ENCODE data around the gene RNF223. TPM values are rescaled to one million over a fixed set of nuclear protein-coding genes. Genes with fewer than 3 reads are reported as not detected.

RNF223 gene
- total RNA-seq, 1 experiment from 2014 or later, result 6.3 TPM

DNA sequence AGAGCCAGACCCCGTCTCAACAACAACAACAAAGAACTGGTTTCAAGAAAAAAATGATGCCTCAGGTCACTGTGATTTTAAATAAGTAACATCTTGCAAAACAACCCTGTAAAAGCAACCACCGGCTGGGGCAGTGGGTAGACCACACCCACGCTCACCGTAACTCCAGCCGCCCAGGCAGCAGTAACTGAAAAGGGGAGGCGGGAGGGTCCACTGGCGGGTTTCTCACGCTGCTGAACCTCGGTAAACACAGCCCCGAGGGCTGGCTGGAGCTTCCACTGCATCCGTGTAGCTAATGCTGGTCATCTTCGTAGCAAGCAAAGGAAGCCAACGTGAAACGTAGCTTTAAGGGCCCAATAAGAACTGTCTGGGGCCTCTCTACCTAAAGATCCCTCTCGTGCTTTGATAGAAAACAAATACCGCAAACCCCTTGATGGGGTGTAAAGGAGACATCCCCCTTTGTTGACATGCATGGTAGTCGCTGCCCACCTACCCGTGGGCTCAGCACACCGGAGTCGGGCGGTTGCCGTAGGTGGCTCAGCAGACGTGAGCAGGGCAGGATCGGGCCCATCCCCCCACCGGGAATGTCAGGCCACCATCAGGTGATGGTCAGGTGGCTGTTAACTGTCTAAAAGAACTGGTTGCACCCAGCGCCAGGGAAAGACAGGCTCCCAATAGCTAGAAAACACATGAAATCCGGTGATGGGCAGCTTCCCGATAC, 37.6 kb upstream of the RNF223 start (continued):
- TF ChIP-seq, protein P1, sequence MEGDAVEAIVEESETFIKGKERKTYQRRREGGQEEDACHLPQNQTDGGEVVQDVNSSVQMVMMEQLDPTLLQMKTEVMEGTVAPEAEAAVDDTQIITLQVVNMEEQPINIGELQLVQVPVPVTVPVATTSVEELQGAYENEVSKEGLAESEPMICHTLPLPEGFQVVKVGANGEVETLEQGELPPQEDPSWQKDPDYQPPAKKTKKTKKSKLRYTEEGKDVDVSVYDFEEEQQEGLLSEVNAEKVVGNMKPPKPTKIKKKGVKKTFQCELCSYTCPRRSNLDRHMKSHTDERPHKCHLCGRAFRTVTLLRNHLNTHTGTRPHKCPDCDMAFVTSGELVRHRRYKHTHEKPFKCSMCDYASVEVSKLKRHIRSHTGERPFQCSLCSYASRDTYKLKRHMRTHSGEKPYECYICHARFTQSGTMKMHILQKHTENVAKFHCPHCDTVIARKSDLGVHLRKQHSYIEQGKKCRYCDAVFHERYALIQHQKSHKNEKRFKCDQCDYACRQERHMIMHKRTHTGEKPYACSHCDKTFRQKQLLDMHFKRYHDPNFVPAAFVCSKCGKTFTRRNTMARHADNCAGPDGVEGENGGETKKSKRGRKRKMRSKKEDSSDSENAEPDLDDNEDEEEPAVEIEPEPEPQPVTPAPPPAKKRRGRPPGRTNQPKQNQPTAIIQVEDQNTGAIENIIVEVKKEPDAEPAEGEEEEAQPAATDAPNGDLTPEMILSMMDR (IDR thresholded peaks at IDR 0.05 in 2 of 3, conservative IDR thresholded peaks at IDR 0.05 in 1 of 3; ENCODE audit: borderline replicate concordance in 1 of 3, insufficient read depth in 1 of 3, low read depth in 2 of 3, low read length in 2 of 3), result no peak
- TF ChIP-seq, protein P2, sequence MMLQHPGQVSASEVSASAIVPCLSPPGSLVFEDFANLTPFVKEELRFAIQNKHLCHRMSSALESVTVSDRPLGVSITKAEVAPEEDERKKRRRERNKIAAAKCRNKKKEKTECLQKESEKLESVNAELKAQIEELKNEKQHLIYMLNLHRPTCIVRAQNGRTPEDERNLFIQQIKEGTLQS (IDR thresholded peaks at IDR 0.05), result no peak
- TF ChIP-seq, protein P3, sequence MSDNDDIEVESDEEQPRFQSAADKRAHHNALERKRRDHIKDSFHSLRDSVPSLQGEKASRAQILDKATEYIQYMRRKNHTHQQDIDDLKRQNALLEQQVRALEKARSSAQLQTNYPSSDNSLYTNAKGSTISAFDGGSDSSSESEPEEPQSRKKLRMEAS (IDR thresholded peaks at IDR 0.05), result no peak
- no peak for TF ChIP-seq CBX3 (IDR thresholded peaks at IDR 0.05; ENCODE audit: low read depth)
- no peak for TF ChIP-seq EZH2phosphoT487 (IDR thresholded peaks at IDR 0.05; ENCODE audit: borderline replicate concordance)
- TF ChIP-seq JUND (IDR thresholded peaks at IDR 0.05), result no peak

DNA sequence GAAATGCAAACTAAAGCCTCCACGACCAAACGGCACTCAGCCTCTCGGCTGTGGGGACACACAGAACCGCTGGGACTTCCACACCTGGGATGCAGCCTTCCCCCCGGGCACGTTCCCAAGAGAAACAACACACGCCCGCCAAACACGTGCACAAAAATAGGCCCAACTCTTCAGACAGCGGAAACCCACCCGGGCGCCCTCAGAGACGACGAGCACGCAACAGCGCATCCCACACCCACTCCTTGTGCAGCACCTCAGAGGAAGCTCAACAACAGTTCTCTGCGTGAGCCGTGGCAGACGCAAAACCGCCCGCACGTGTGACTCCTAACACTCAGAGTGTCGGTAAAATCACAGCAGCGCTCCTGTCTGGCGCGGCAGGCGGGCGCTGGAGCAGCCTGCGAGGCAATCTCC, 36.5 kb upstream of the RNF223 start:
- DNase-seq (ENCODE audit: low read depth, low spot score) (no peak), ATAC-seq (no peak)
- ChIA-PET CTCF (no interaction called here), RAD21 (ENCODE audit: low non-redundant PET in 1 of 2, low total read pairs in 2 of 2, uncharacterized antibody in 2 of 2, unreplicated experiment in 2 of 2) (no interaction called here), POLR2A (interaction anchor here (1.4 kb wide), 1 partner anchor 36 kb away, joined by 3 read pairs; the partner anchor contains the start of gene RNF223)
- Histone ChIP-seq H4K20me1 (ENCODE audit: insufficient read depth) (no peaks in the 10 kb centered on the region), H3K4me1 (ENCODE audit: control insufficient read depth in 1 of 2, insufficient read depth in 2 of 2, low read length in 2 of 2) (peaks cover 3 to 9% of the 10 kb centered on the region in 2 experiments; a peak in 3 of 4 replicates), H3K36me3 (ENCODE audit: control insufficient read depth in 1 of 2, insufficient read depth in 2 of 2, low read length in 2 of 2) (peaks cover 0 to 10% of the 10 kb centered on the region in 2 experiments; a peak in 2 of 4 replicates), H3K27ac (ENCODE audit: low read depth, low read length) (no peak overlapping the region), H2AFZ (ENCODE audit: low read depth, low read length, poor library complexity, severe bottlenecking) (no peak overlapping the region), H3K4me2 (ENCODE audit: low read length) (no peak overlapping the region), H3K9me2 (ENCODE audit: insufficient read depth) (no peaks in the 10 kb centered on the region), H3K9me3 (ENCODE audit: control insufficient read depth in 1 of 2, insufficient read depth in 1 of 2, low read depth in 1 of 2, low read length in 2 of 2) (no peaks in the 10 kb centered on the region), H3K4me3 (replicated peaks in 1 of 2; ENCODE audit: low read depth in 1 of 2, low read length in 2 of 2) (no peak overlapping the region), H3K9ac (ENCODE audit: low read length) (no peak overlapping the region), H3K79me2 (ENCODE audit: insufficient read depth, low read length) (peaks cover 72% of the 10 kb centered on the region), H3K27me3 (ENCODE audit: insufficient read depth, low read length) (no peaks in the 10 kb centered on the region)
- intact Hi-C loops (cut with micrococcal nuclease), result no loop called here
- BruUV-seq (replicated peaks), result no TSS peak
- TF ChIP-seq ELF1 (IDR thresholded peaks at IDR 0.05; ENCODE audit: borderline replicate concordance, low read depth) (no peak), SP1 (IDR thresholded peaks at IDR 0.05; ENCODE audit: low read depth) (no peak), FOSL1 (IDR thresholded peaks at IDR 0.05; ENCODE audit: low read depth) (no peak), RAD21 (IDR thresholded peaks at IDR 0.05; ENCODE audit: low read depth) (no peak), ZNF274 (IDR thresholded peaks at IDR 0.05; ENCODE audit: low read depth, low read length) (no peak), SIN3A (IDR thresholded peaks at IDR 0.05; ENCODE audit: low read depth) (no peak), CBX3 (IDR thresholded peaks at IDR 0.05; ENCODE audit: low read depth) (no peak), POLR2A (IDR thresholded peaks at IDR 0.05; ENCODE audit: borderline replicate concordance, extremely low read depth, insufficient read depth, insufficient read length) (no peak)
- TF ChIP-seq, protein P3 (IDR thresholded peaks at IDR 0.05), result no peak
- TF ChIP-seq, protein P4, sequence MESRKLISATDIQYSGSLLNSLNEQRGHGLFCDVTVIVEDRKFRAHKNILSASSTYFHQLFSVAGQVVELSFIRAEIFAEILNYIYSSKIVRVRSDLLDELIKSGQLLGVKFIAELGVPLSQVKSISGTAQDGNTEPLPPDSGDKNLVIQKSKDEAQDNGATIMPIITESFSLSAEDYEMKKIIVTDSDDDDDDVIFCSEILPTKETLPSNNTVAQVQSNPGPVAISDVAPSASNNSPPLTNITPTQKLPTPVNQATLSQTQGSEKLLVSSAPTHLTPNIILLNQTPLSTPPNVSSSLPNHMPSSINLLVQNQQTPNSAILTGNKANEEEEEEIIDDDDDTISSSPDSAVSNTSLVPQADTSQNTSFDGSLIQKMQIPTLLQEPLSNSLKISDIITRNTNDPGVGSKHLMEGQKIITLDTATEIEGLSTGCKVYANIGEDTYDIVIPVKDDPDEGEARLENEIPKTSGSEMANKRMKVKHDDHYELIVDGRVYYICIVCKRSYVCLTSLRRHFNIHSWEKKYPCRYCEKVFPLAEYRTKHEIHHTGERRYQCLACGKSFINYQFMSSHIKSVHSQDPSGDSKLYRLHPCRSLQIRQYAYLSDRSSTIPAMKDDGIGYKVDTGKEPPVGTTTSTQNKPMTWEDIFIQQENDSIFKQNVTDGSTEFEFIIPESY (IDR thresholded peaks at IDR 0.05; ENCODE audit: extremely low read depth, insufficient replicate concordance, low read length), result no peak
